ENCODE results near the gene C11orf16. TPM values are rescaled to one million over a fixed set of nuclear protein-coding genes. Genes with fewer than 3 reads are reported as not detected.

Gene C11orf16
- total RNA-seq, 2 experiments from 2014 or later = not detected

DNA sequence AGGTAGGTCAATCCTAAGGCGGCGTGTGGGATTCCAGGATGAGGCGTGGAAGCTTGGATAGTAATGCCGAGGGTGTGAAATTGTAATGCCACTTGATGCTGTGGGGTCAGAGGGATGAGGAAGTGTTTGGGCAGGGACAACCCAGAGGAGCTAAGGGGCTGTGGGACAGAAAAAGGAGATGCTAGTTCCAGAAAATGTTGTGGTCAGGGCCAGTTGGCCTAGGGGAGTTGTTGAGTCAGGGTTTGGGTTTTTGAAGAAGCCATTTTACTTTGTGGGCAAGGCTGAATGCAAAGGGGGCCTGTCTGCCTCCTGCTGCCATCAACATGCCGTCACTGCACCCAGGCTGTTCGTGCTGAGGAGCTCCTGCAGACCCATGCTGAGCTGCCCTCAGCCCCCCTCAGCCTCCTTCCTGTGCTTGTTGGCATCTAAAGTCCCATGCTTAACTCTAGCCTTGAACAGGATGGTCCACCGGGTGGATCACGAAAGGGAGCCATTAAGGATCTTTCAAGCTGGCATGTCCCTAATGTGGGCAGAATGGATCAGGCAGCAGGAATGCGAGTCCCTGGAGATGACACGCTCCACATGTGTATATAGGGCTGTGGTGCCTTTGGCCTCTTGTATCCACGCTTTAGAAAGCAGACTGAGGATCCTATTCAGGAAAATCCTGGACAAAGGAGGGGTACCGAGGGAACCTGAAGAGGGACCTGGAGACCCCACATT lies 2.1 kb downstream of the C11orf16 start:
- ChIA-PET CTCF (interaction anchor here (0.6 to 1.8 kb wide), 3 partner anchors 16 to 1236 kb away, joined by 3 to 6 read pairs (median 4); no protein-coding TSS in a partner anchor), POLR2A (no interaction called here)
- no peak for DNase-seq
- no peaks in the 10 kb centered on the region for H3K36me3 Mint-ChIP-seq (ENCODE audit: low read depth)
- no peaks in the 10 kb centered on the region for H3K9me3 Mint-ChIP-seq
- no peaks in the 10 kb centered on the region for H3K4me1 Mint-ChIP-seq
- H3K27ac Mint-ChIP-seq = no peak overlapping the region
- H3K27me3 Mint-ChIP-seq = no peaks in the 10 kb centered on the region
- no peak overlapping the region for H3K4me3 Mint-ChIP-seq

DNA sequence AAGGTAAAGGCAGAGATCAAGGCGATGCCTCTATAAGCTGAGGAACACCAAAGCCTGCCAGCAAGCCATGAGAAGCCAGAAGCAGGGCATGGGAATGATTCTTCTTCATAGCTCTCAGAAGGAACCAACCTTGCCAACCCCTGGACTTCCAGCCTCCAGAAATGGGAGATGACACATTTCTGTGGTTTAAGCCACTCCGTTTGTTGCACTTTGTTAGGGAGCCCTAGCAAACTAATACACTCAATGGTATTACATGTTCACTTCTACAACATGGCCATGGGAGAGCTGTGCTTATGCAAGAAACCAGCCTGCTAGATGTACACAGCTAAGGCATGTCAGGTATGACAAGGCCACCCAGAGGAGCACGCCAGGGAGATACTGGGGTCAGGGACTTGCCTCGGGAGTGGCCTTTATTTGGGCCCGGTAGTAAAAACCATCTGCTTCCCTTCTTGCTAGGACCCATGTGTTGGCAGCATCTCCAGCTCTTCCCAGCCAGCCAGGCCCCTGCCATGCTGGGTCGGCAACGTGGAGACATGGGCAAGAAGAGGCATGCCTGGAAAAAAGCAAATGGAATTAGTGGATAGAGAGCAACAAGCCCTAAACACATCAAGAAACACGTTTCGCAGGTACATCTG lies 3.6 kb downstream of the C11orf16 start:
- ChIA-PET POLR2A (no interaction called here), CTCF (no interaction called here)
- no peaks in the 10 kb centered on the region for H3K9me3 Mint-ChIP-seq
- peaks cover 4% of the 10 kb centered on the region for H3K36me3 Mint-ChIP-seq (ENCODE audit: low read depth)
- no peak for DNase-seq
- H3K4me3 Mint-ChIP-seq = no peak overlapping the region
- H3K4me1 Mint-ChIP-seq = no peaks in the 10 kb centered on the region
- H3K27ac Mint-ChIP-seq = no peak overlapping the region
- no peaks in the 10 kb centered on the region for H3K27me3 Mint-ChIP-seq

- Mint-ChIP-seq H3K27ac (no peak overlapping the region), H3K36me3 (ENCODE audit: low read depth) (peaks cover 4% of the 10 kb centered on the region), H3K27me3 (no peaks in the 10 kb centered on the region), H3K9me3 (no peaks in the 10 kb centered on the region), H3K4me3 (no peak overlapping the region), H3K4me1 (no peaks in the 10 kb centered on the region)
- DNase-seq = no peak
- ChIA-PET CTCF (no interaction called here), POLR2A (no interaction called here)
Measured at GRCh38 chr11:8928205-8928604, 4.5 kb downstream of the C11orf16 start.

DNA sequence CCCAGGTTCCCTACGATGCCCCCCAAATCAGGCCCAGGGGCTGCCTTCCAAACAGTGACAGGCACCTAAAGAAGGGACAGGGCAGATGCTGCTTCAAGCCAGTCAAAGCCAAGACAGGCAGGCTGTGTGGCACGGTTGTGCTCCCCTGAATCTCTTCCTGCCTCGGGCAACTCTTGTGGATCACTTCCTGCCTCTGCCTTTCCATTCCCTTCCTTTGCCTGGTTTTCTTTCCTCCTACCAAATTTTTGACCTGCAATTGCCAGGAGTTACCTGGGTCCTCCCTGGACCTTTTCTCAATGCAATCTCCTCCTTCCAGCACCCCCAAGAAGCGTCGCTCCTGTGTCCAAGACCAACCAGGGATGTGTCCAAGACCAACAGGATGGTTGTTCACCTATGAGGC lies 5.5 kb downstream of the C11orf16 start:
- no peaks in the 10 kb centered on the region for H3K9me3 Mint-ChIP-seq
- no peak overlapping the region for H3K27ac Mint-ChIP-seq
- H3K27me3 Mint-ChIP-seq = no peaks in the 10 kb centered on the region
- H3K4me3 Mint-ChIP-seq = no peak overlapping the region
- ChIA-PET POLR2A (interaction anchor here (1.2 kb wide), 1 partner anchor 239 kb away, joined by 3 read pairs; no protein-coding TSS in a partner anchor), CTCF (no interaction called here)
- peaks cover 12% of the 10 kb centered on the region for H3K36me3 Mint-ChIP-seq (ENCODE audit: low read depth)
- no peaks in the 10 kb centered on the region for H3K4me1 Mint-ChIP-seq
- DNase-seq = no peak

DNA sequence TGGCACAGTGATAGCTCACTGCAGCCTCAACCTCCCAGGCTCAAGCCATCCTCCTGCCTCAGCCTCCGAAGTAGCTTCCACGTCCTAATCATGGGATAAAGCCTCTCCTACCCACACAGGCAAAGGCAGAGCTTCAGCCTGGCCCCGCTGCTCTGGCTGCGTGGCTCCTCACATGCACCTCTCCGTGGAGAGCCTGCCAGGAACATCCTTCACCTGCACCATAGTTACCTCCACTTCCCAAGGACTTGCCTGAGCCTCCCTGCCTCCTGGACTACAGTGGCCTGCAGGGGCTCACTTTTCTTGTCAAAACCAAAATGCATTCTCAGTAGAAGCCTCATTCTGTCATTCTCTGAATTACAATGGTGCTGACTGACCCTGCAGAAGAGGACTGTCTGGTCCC lies 6.5 kb downstream of the C11orf16 start:
- no peaks in the 10 kb centered on the region for H3K4me1 Mint-ChIP-seq
- H3K27ac Mint-ChIP-seq = no peak overlapping the region
- CTCF ChIA-PET = interaction anchor here (0.8 kb wide), 1 partner anchor 24 kb away, joined by 4 read pairs; no protein-coding TSS in a partner anchor
- POLR2A ChIA-PET = interaction anchor here (1.2 kb wide), 1 partner anchor 238 kb away, joined by 3 read pairs; no protein-coding TSS in a partner anchor
- H3K36me3 Mint-ChIP-seq (ENCODE audit: low read depth) = peaks cover 20% of the 10 kb centered on the region
- no peak overlapping the region for H3K4me3 Mint-ChIP-seq
- H3K27me3 Mint-ChIP-seq = no peaks in the 10 kb centered on the region
- no peak for DNase-seq
- H3K9me3 Mint-ChIP-seq = no peaks in the 10 kb centered on the region

DNA sequence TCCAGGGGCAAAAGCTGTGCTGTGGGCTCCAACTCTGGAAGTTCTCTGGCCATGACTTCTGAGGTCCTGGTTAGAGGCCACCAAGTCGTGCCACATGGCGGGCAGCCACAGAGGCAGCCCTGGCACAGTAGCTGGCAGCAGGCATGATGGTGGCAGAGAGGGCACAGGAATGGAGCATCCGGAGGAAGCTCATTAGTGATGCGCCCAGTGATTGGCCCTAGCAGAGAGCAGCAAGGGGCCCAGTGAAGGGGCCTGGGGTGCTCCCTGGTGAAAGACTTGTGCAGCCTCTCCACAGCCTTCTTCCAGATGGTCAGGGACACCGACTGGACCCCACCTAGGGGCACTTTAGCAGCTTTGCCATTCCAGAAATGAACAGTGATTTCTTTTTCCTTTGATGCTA lies 7.0 kb downstream of the C11orf16 start:
- Mint-ChIP-seq H3K27ac (no peak overlapping the region), H3K36me3 (ENCODE audit: low read depth) (peaks cover 22% of the 10 kb centered on the region), H3K4me3 (no peak overlapping the region), H3K27me3 (no peaks in the 10 kb centered on the region), H3K9me3 (no peaks in the 10 kb centered on the region), H3K4me1 (no peaks in the 10 kb centered on the region)
- POLR2A ChIA-PET = no interaction called here
- CTCF ChIA-PET = no interaction called here
- DNase-seq = no peak

DNA sequence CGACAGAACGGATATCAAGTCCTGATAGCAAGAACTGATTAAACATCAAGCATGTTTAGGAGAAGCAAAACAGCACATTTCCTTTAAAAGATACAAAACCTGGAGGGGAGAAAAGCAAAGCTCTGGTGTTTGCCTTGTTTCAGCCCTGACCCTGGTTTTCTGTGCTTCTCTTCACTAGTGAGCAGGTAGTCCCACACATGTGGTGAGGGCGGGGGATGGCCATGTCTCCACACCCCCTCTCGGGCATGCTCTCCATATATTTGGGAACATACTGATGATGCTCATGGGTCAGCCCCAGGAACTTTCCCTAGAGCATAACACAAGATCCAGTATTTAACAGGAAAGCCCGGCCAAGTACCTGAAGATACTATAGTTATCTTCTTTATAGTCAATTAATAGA lies 10.1 kb downstream of the C11orf16 start:
- H3K4me3 Mint-ChIP-seq = no peak overlapping the region
- H3K9me3 Mint-ChIP-seq = no peaks in the 10 kb centered on the region
- no peaks in the 10 kb centered on the region for H3K27me3 Mint-ChIP-seq
- peaks cover 28% of the 10 kb centered on the region for H3K36me3 Mint-ChIP-seq (ENCODE audit: low read depth)
- H3K4me1 Mint-ChIP-seq = no peaks in the 10 kb centered on the region
- H3K27ac Mint-ChIP-seq = no peak overlapping the region
- DNase-seq = no peak
- CTCF ChIA-PET = no interaction called here
- POLR2A ChIA-PET = interaction anchor here (1.7 kb wide), 1 partner anchor 41 kb away, joined by 4 read pairs; the partner anchor contains the start of gene TMEM9B

DNA sequence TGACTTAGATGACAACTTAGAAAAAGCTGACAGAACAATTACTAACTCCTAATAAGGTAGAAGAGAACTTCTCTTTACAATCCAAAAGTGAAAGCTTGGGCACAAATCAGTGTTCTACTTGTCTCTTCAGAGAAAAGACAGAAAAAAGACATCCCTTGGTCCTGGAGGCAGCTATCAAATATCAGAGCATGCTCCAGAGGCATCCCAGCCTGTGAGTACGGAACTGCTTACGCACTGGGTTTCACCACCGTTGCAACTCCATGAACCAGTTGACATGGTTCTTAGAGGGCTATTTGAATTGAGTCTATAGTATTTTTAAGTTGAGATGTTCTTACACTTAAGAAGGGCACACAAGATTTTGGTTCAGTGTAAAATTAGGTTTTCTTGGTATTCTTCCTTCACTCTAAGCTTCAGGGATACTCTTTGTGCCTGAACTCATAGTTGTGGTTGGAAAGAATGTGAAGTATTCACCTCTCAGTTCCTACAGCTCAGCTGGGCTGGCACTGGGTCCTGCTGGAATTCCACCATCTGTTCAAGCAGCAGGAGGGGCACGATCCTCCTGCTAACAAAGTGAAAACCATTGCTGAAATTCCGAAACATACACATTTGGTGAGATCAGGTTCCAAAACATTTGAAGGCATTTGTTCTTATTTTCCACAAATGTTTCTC lies 15.5 kb downstream of the C11orf16 start:
- H3K4me1 Mint-ChIP-seq = peaks cover 24% of the 10 kb centered on the region
- no peak for DNase-seq
- no peaks in the 10 kb centered on the region for H3K27me3 Mint-ChIP-seq
- H3K27ac Mint-ChIP-seq = no peak overlapping the region
- ChIA-PET CTCF (interaction anchor here (1.5 to 7.9 kb wide), 2 partner anchors 42 to 220 kb away, joined by 7 to 119 read pairs; no protein-coding TSS in a partner anchor), POLR2A (no interaction called here)
- no peak overlapping the region for H3K4me3 Mint-ChIP-seq
- peaks cover 39% of the 10 kb centered on the region for H3K36me3 Mint-ChIP-seq (ENCODE audit: low read depth)
- no peaks in the 10 kb centered on the region for H3K9me3 Mint-ChIP-seq

GRCh38 chr11:8914661-8915018 lies 18.1 kb downstream of the C11orf16 start:
- Mint-ChIP-seq H3K4me1 (peaks cover 34% of the 10 kb centered on the region), H3K4me3 (no peak overlapping the region), H3K27me3 (no peaks in the 10 kb centered on the region), H3K27ac (peak overlapping the region; percentile 76), H3K36me3 (ENCODE audit: low read depth) (peaks cover 29% of the 10 kb centered on the region), H3K9me3 (no peaks in the 10 kb centered on the region)
- ChIA-PET POLR2A (interaction anchor here (1.4 to 2.2 kb wide), 3 partner anchors 49 to 545 kb away, joined by 3 to 11 read pairs (median 11); partner anchors contain the start of genes RPL27A, TMEM9B and TRIM66), CTCF (interaction anchor here (0.6 to 7.9 kb wide), 12 partner anchors 16 to 592 kb away, joined by 3 to 119 read pairs (median 6); partner anchors contain the start of gene TMEM9B)
- DNase-seq = no peak

- no peaks in the 10 kb centered on the region for H3K9me3 Mint-ChIP-seq
- H3K4me3 Mint-ChIP-seq = peak overlapping the region; percentile 42
- peaks cover 29% of the 10 kb centered on the region for H3K36me3 Mint-ChIP-seq (ENCODE audit: low read depth)
- H3K27ac Mint-ChIP-seq = peak overlapping the region; percentile 76
- CTCF ChIA-PET = interaction anchor here (0.7 to 7.9 kb wide), 14 partner anchors 17 to 592 kb away, joined by 3 to 119 read pairs (median 5); partner anchors contain the start of gene TMEM9B
- peaks cover under 1% of the 10 kb centered on the region for H3K27me3 Mint-ChIP-seq
- POLR2A ChIA-PET = interaction anchor here (0.6 to 2.2 kb wide), 4 partner anchors 45 to 546 kb away, joined by 3 to 11 read pairs (median 7); partner anchors contain the start of genes RPL27A, TMEM9B and TRIM66
- H3K4me1 Mint-ChIP-seq = peaks cover 38% of the 10 kb centered on the region
- peak; percentile 56 for DNase-seq
Measured at GRCh38 chr11:8913961-8914660, 18.6 kb downstream of the C11orf16 start.

GRCh38 chr11:8911029-8911823 lies 21.5 kb downstream of the C11orf16 start, which contains the start of gene AKIP1:
Gene AKIP1 (plus strand): TSS chr11:8911189. CDS start chr11:8911450, 261 bp downstream.
- Mint-ChIP-seq H3K4me1 (peaks cover 51% of the 10 kb centered on the region), H3K9me3 (no peaks in the 10 kb centered on the region), H3K27me3 (peaks cover 6% of the 10 kb centered on the region), H3K27ac (peak within 1 kb of the TSS; percentile 84), H3K4me3 (peak within 1 kb of the TSS; percentile 94), H3K36me3 (ENCODE audit: low read depth) (peaks cover 13% of the 10 kb centered on the region)
- peak; percentile 84 for DNase-seq
- CTCF ChIA-PET = interaction anchor here (0.7 to 7.9 kb wide), 5 partner anchors 48 to 595 kb away, joined by 3 to 119 read pairs (median 4); partner anchors contain the start of gene TMEM9B
- POLR2A ChIA-PET = interaction anchor here (0.9 to 3.1 kb wide), 4 partner anchors 53 to 228 kb away, joined by 4 to 20 read pairs (median 8); partner anchors contain the start of genes RPL27A, TMEM9B and TRIM66

Data from activated CD4-positive, alpha-beta memory T cell treated with anti-CD3 and anti-CD28 coated beads, Interleukin-2, amount 10 ng/mL, durations not matched to agents 7 days and 5 days (primary cell).